Measurements from ENCODE around the gene RPS27.

Gene RPS27

GRCh38 chr1:153990468-153991150 is at the start of gene RPS27:
TSS of gene RPS27 (plus strand) at chr1:153990762. CDS start at chr1:153990797, 35 bp downstream.
- DNase-seq: peak; percentile 73 to 97 (median 90)
- intact Hi-C loops (cut with DNase I): no loop called here

GRCh38 chr1:153941826-153942725 is 48.5 kb upstream of the RPS27 start:
- no peak for DNase-seq
- intact Hi-C loops (cut with DNase I): no loop called here

GRCh38 chr1:153942766-153943549 is 47.6 kb upstream of the RPS27 start:
- intact Hi-C loops (cut with DNase I): no loop called here
- DNase-seq: no peak

GRCh38 chr1:153944005-153944826 is 46.3 kb upstream of the RPS27 start:
- DNase-seq: no peak
- intact Hi-C loops (cut with DNase I): no loop called here

- intact Hi-C loops (cut with DNase I): no loop called here
- DNase-seq: no peak
These were observed 45.8 kb upstream of the RPS27 start for GRCh38 chr1:153944827-153945117.

GRCh38 chr1:153945131-153945794 is 45.3 kb upstream of the RPS27 start:
- intact Hi-C loops (cut with DNase I): no loop called here
- peak in 23 of 42 donors; percentile 18 to 62 (median 42) for DNase-seq

GRCh38 chr1:153945795-153946621 is 44.6 kb upstream of the RPS27 start:
- peak; percentile 53 to 91 (median 84) for DNase-seq
- intact Hi-C loops (cut with DNase I): loop anchor here (2.0 kb wide), 1 partner anchor 23 kb away; the partner anchor contains the start of gene GATAD2B

- intact Hi-C loops (cut with DNase I): loop anchor here (2.0 kb wide), 1 partner anchor 24 kb away; the partner anchor contains the start of gene GATAD2B
- peak; percentile 48 to 94 (median 85) for DNase-seq
These were observed 43.8 kb upstream of the RPS27 start, which contains the start of gene DENND4B for GRCh38 chr1:153946622-153947241. TSS of gene DENND4B (minus strand) at chr1:153946718. CDS start at chr1:153944374, 2,344 bp downstream.

GRCh38 chr1:153951183-153951582 is 39.4 kb upstream of the RPS27 start:
- no peak for DNase-seq
- intact Hi-C loops (cut with DNase I): loop anchor here (10.0 kb wide), 1 partner anchor 156 kb away; no protein-coding TSS in a partner anchor

GRCh38 chr1:153951801-153952200 is 38.8 kb upstream of the RPS27 start:
- intact Hi-C loops (cut with DNase I): loop anchor here (10.0 kb wide), 1 partner anchor 157 kb away; no protein-coding TSS in a partner anchor
- DNase-seq: no peak

GRCh38 chr1:153953859-153954365 is 36.6 kb upstream of the RPS27 start:
- DNase-seq: no peak
- intact Hi-C loops (cut with DNase I): loop anchor here (10.0 kb wide), 1 partner anchor 159 kb away; no protein-coding TSS in a partner anchor

GRCh38 chr1:153954826-153955225 is 35.7 kb upstream of the RPS27 start:
- DNase-seq: no peak
- intact Hi-C loops (cut with DNase I): loop anchor here (10.0 kb wide), 1 partner anchor 160 kb away; no protein-coding TSS in a partner anchor

- DNase-seq: no peak
- intact Hi-C loops (cut with DNase I): loop anchor here (10.0 kb wide), 1 partner anchor 162 kb away; no protein-coding TSS in a partner anchor
These were observed 33.4 kb upstream of the RPS27 start for GRCh38 chr1:153956997-153957715.

GRCh38 chr1:153957744-153958110 is 32.8 kb upstream of the RPS27 start:
- intact Hi-C loops (cut with DNase I): loop anchor here (10.0 kb wide), 1 partner anchor 163 kb away; no protein-coding TSS in a partner anchor
- no peak for DNase-seq

All from head of caudate nucleus (tissue), 42 donors.